ENCODE results near the gene DACH1.

DACH1 gene

GRCh38 chr13:71702253-71702652 is 164.8 kb downstream of the DACH1 start:
- Mint-ChIP-seq H3K9me3 (peaks cover 5% of the 10 kb centered on the region), H3K27me3 (no peaks in the 10 kb centered on the region), H3K27ac (ENCODE audit: low read depth) (no peak overlapping the region), H3K4me3 (no peak overlapping the region), H3K4me1 (no peaks in the 10 kb centered on the region), H3K36me3 (ENCODE audit: insufficient read depth) (no peaks in the 10 kb centered on the region)
- DNase-seq (ENCODE audit: low spot score in 2 of 2) (no peak), ATAC-seq (replicated peaks; ENCODE audit: extremely low read depth, poor library complexity, severe bottlenecking) (no peak)

DNA sequence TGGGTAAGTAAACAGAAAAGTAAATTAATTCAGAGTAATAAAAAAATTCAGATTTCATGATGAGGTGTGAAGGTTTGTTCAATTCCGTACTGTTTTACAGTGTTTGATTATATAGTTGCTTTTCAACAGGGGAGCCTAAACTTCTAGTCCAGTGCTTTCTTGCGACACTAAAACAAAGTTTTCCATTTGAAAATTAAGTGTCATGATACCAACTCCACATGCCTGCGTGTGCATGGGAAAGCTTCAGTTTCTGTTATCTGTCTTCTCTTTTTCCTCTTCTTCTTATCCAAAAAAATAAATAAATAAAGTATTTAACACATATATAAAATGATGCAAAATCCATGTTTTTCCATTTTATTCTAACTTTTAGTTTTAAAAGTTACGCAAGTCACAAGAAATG is 165.3 kb downstream of the DACH1 start:
- no peaks in the 10 kb centered on the region for H3K27me3 Mint-ChIP-seq
- H3K9me3 Mint-ChIP-seq, result peaks cover 9% of the 10 kb centered on the region
- ATAC-seq (replicated peaks; ENCODE audit: extremely low read depth, poor library complexity, severe bottlenecking) (no peak), DNase-seq (ENCODE audit: low spot score in 2 of 2) (no peak)
- no peaks in the 10 kb centered on the region for H3K4me1 Mint-ChIP-seq
- no peaks in the 10 kb centered on the region for H3K36me3 Mint-ChIP-seq (ENCODE audit: insufficient read depth)
- H3K27ac Mint-ChIP-seq (ENCODE audit: low read depth), result no peak overlapping the region
- H3K4me3 Mint-ChIP-seq, result no peak overlapping the region

- ATAC-seq (replicated peaks; ENCODE audit: extremely low read depth, poor library complexity, severe bottlenecking) (no peak), DNase-seq (ENCODE audit: low spot score in 2 of 2) (no peak)
- Mint-ChIP-seq H3K9me3 (peaks cover 10% of the 10 kb centered on the region), H3K27ac (ENCODE audit: low read depth) (no peak overlapping the region), H3K36me3 (ENCODE audit: insufficient read depth) (no peaks in the 10 kb centered on the region), H3K4me1 (no peaks in the 10 kb centered on the region), H3K4me3 (no peak overlapping the region), H3K27me3 (no peaks in the 10 kb centered on the region)
Measured at GRCh38 chr13:71699342-71699741, 167.7 kb downstream of the DACH1 start.

DNA sequence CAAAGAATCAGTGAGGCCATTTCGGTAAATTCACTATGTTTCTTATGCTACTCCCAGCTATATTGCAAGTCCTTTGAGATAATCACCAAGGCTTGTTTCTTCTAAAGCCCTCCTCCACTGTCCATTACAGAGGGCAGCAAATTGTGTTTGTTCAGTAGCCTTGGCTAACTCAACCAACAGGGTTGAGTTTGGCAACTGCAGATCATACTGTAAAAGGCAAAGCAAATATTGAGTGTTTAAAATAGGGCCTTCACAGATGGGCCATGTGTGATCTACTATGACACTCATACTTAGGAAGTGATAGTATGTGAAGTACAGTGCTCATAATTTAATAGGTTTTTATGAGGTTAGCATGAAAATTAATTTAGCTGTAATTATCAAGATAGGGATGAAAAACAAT is 171.3 kb downstream of the DACH1 start:
- Mint-ChIP-seq H3K27me3 (no peaks in the 10 kb centered on the region), H3K4me3 (no peak overlapping the region), H3K4me1 (no peaks in the 10 kb centered on the region), H3K9me3 (peaks cover 12% of the 10 kb centered on the region), H3K36me3 (ENCODE audit: insufficient read depth) (no peaks in the 10 kb centered on the region), H3K27ac (ENCODE audit: low read depth) (no peak overlapping the region)
- ATAC-seq (replicated peaks; ENCODE audit: extremely low read depth, poor library complexity, severe bottlenecking), result no peak
- no peak for DNase-seq (ENCODE audit: low spot score in 2 of 2)

DNA sequence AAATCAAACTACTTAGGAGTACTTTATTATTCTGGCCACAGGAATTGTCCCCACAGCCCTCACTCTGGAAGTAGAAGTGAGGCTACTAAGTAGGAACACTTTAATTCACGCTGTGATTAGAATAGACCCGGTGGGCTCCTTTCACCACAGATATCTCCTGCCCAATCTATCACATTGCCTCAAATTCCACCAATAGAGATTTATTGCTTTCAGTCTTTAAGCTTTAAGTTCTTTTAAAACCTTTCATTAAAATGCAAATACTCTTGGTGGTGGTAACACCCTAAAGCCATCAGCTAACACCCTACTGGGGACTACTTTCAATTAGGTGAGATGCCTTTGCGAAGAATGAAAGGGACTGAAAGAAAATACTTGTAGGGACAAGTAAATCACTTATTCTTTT is 181.9 kb downstream of the DACH1 start:
- H3K4me1 Mint-ChIP-seq, result no peaks in the 10 kb centered on the region
- H3K27ac Mint-ChIP-seq (ENCODE audit: low read depth), result no peak overlapping the region
- H3K4me3 Mint-ChIP-seq, result no peak overlapping the region
- H3K36me3 Mint-ChIP-seq (ENCODE audit: insufficient read depth), result no peaks in the 10 kb centered on the region
- no peak for ATAC-seq (replicated peaks; ENCODE audit: extremely low read depth, poor library complexity, severe bottlenecking)
- no peaks in the 10 kb centered on the region for H3K27me3 Mint-ChIP-seq
- H3K9me3 Mint-ChIP-seq, result peaks cover 13% of the 10 kb centered on the region
- DNase-seq (ENCODE audit: low spot score in 2 of 2), result no peak

DNA sequence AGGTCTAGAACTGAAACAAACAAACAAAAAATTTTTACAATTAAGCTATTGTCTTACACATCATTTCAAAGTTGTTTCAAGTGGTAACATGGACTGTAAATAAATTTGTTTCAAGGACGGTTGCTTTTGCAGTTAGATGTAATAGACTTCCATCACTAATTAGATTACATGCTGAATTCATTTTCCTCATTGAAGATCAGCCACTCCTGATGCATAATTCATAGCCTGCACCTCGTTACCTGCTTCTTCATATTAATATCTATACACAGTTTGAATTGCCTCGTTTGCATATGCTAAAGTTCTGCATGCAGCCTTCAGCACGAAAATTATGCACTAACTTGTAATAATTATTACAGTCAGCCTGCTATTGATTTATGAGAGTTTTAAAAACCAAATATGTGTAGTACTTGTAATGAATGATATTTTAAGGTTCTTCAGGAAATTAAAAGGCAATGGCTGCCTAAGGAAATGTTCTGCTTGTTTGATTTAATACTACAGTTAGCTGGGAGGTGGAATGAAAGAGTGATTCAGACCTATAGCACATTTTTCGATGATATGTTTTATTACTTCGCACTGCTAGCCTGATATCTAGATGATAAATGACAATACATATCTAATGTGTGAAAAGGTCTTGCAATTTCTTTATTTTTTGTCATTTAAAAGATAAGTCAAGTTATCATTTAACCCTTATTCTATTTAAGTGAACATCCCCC is 184.9 kb downstream of the DACH1 start:
- ATAC-seq (replicated peaks; ENCODE audit: extremely low read depth, poor library complexity, severe bottlenecking), result no peak
- no peak for DNase-seq (ENCODE audit: low spot score in 2 of 2)
- Mint-ChIP-seq H3K4me1 (no peaks in the 10 kb centered on the region), H3K36me3 (ENCODE audit: insufficient read depth) (no peaks in the 10 kb centered on the region), H3K27ac (ENCODE audit: low read depth) (no peak overlapping the region), H3K4me3 (no peak overlapping the region), H3K27me3 (no peaks in the 10 kb centered on the region), H3K9me3 (peaks cover 17% of the 10 kb centered on the region)

- Mint-ChIP-seq H3K9me3 (peaks cover 4% of the 10 kb centered on the region), H3K27me3 (no peaks in the 10 kb centered on the region), H3K36me3 (ENCODE audit: insufficient read depth) (no peaks in the 10 kb centered on the region), H3K4me1 (no peaks in the 10 kb centered on the region), H3K4me3 (no peak overlapping the region), H3K27ac (ENCODE audit: low read depth) (no peak overlapping the region)
- ATAC-seq (replicated peaks; ENCODE audit: extremely low read depth, poor library complexity, severe bottlenecking) (no peak), DNase-seq (ENCODE audit: low spot score in 2 of 2) (no peak)
Measured at GRCh38 chr13:71677124-71677523, 189.9 kb downstream of the DACH1 start.

GRCh38 chr13:71672512-71672911 is 194.5 kb downstream of the DACH1 start:
- H3K27me3 Mint-ChIP-seq, result no peaks in the 10 kb centered on the region
- DNase-seq (ENCODE audit: low spot score in 2 of 2) (no peak), ATAC-seq (replicated peaks; ENCODE audit: extremely low read depth, poor library complexity, severe bottlenecking) (no peak)
- H3K4me1 Mint-ChIP-seq, result no peaks in the 10 kb centered on the region
- H3K36me3 Mint-ChIP-seq (ENCODE audit: insufficient read depth), result no peaks in the 10 kb centered on the region
- H3K27ac Mint-ChIP-seq (ENCODE audit: low read depth), result no peak overlapping the region
- no peak overlapping the region for H3K4me3 Mint-ChIP-seq
- no peaks in the 10 kb centered on the region for H3K9me3 Mint-ChIP-seq

DNA sequence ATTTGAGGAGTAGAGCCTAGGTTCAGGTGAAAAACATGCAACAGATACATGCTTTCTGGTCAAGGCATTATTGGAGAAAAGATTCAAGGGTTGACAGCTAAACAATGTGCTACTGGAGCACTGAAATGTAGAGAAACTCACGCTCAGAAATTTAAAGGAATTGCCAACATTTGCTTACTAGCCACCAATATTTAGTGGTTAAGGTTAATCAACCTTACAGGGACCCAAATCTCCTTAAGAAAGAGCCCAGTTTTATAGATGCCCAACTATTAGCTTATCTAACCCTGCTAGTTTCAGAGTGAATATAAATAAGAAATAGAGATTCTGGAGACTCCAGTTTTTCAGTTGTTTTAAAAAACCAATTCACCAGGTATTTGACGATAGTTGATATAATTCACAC is 203.6 kb downstream of the DACH1 start:
- no peaks in the 10 kb centered on the region for H3K4me1 Mint-ChIP-seq
- H3K27ac Mint-ChIP-seq (ENCODE audit: low read depth), result no peak overlapping the region
- H3K36me3 Mint-ChIP-seq (ENCODE audit: insufficient read depth), result no peaks in the 10 kb centered on the region
- ATAC-seq (replicated peaks; ENCODE audit: extremely low read depth, poor library complexity, severe bottlenecking) (no peak), DNase-seq (ENCODE audit: low spot score in 2 of 2) (no peak)
- H3K4me3 Mint-ChIP-seq, result no peak overlapping the region
- no peaks in the 10 kb centered on the region for H3K27me3 Mint-ChIP-seq
- no peaks in the 10 kb centered on the region for H3K9me3 Mint-ChIP-seq

DNA sequence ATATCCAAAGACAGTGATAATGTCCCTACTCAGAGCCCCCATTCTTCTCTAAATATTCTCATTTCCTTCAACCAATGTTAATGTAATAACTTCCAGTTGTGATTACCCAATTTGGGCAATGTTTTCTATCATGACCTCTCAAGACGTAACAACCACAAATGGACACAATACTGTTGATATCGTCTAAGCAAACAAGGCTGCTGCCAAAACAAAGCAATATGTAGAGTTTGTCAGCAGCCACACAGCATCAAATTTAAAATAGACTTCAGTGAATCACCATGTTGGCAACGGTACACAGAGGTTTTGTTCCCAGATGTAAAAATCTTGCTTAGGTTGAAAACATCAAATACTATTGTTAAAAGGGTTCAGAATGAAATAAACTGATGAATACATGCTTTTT is 205.1 kb downstream of the DACH1 start:
- no peaks in the 10 kb centered on the region for H3K27me3 Mint-ChIP-seq
- H3K4me1 Mint-ChIP-seq, result no peaks in the 10 kb centered on the region
- H3K27ac Mint-ChIP-seq (ENCODE audit: low read depth), result no peak overlapping the region
- DNase-seq (ENCODE audit: low spot score in 2 of 2) (no peak), ATAC-seq (replicated peaks; ENCODE audit: extremely low read depth, poor library complexity, severe bottlenecking) (no peak)
- H3K36me3 Mint-ChIP-seq (ENCODE audit: insufficient read depth), result no peaks in the 10 kb centered on the region
- no peak overlapping the region for H3K4me3 Mint-ChIP-seq
- no peaks in the 10 kb centered on the region for H3K9me3 Mint-ChIP-seq

- no peaks in the 10 kb centered on the region for H3K36me3 Mint-ChIP-seq (ENCODE audit: insufficient read depth)
- H3K9me3 Mint-ChIP-seq, result peaks cover 4% of the 10 kb centered on the region
- no peak for ATAC-seq (replicated peaks; ENCODE audit: extremely low read depth, poor library complexity, severe bottlenecking)
- no peak overlapping the region for H3K4me3 Mint-ChIP-seq
- no peak overlapping the region for H3K27ac Mint-ChIP-seq (ENCODE audit: low read depth)
- H3K27me3 Mint-ChIP-seq, result no peaks in the 10 kb centered on the region
- no peak for DNase-seq (ENCODE audit: low spot score in 2 of 2)
- no peaks in the 10 kb centered on the region for H3K4me1 Mint-ChIP-seq
Measured at GRCh38 chr13:71659404-71659803, 207.6 kb downstream of the DACH1 start.

DNA sequence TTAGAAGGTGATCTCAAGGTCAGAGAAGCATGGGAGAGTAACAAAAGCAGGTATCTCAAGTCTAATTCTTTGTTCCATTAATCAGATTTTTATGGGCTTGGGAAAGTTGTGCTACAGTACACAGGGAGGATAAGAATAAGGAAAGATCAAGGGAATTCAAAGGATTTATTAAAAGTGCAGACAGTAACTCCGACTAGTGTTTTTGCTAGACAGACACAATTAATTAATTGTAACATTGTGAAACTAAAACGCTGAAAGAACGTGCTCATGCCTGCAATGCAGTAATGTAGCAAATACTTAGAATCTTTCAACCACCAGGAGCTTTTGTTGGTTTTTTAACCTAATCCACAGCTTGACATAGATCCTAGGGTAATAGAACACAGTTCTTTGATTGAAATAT is 221.5 kb downstream of the DACH1 start:
- peaks cover 23% of the 10 kb centered on the region for H3K9me3 Mint-ChIP-seq
- no peak overlapping the region for H3K4me3 Mint-ChIP-seq
- H3K4me1 Mint-ChIP-seq, result no peaks in the 10 kb centered on the region
- no peak overlapping the region for H3K27ac Mint-ChIP-seq (ENCODE audit: low read depth)
- H3K27me3 Mint-ChIP-seq, result no peaks in the 10 kb centered on the region
- ATAC-seq (replicated peaks; ENCODE audit: extremely low read depth, poor library complexity, severe bottlenecking) (no peak), DNase-seq (ENCODE audit: low spot score in 2 of 2) (no peak)
- H3K36me3 Mint-ChIP-seq (ENCODE audit: insufficient read depth), result no peaks in the 10 kb centered on the region

DNA sequence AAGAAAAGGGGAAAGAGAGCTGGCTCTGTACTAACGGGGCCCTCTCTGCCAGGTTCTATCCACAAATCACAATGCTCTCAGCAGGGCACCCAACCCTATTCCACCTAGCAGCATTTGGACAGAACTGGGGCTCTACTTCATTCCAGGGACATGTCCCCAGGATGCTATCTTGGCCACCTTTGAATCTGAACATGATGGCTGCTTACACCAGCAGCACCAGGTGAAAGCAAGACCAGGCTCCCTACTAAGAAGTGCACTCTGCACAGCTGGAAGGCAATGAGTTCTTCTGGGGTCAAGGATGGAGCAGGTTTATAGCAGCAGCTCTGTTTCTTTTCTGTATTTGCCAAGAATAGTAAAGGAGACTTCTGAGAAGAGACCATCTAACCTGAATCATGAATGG is 222.4 kb downstream of the DACH1 start:
- ATAC-seq (replicated peaks; ENCODE audit: extremely low read depth, poor library complexity, severe bottlenecking), result no peak
- Mint-ChIP-seq H3K27ac (ENCODE audit: low read depth) (no peak overlapping the region), H3K9me3 (peaks cover 23% of the 10 kb centered on the region), H3K4me1 (no peaks in the 10 kb centered on the region), H3K36me3 (ENCODE audit: insufficient read depth) (no peaks in the 10 kb centered on the region), H3K27me3 (no peaks in the 10 kb centered on the region), H3K4me3 (no peak overlapping the region)
- no peak for DNase-seq (ENCODE audit: low spot score in 2 of 2)

DNA sequence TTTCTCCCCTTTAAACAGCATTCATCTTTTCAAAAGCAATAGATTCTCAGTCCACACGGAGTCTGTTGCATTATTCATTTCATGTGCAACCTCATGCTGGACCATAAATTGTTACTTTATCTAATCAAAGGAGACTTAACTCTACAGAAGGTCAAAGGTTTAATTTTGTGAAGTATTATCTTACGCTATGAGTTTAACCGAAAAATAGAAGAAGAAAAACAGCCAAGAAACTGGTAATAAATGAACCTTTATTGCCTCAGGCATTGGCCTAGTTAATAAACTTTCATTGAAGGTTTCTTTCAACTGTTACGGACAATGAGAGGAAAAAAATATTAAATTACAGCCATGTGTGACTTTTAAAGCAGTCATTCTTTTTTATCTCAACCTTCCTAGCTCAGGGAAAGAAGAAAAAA is 223.6 kb downstream of the DACH1 start:
- Mint-ChIP-seq H3K36me3 (ENCODE audit: insufficient read depth) (no peaks in the 10 kb centered on the region), H3K27me3 (no peaks in the 10 kb centered on the region), H3K4me3 (no peak overlapping the region), H3K27ac (ENCODE audit: low read depth) (no peak overlapping the region), H3K4me1 (no peaks in the 10 kb centered on the region), H3K9me3 (peaks cover 23% of the 10 kb centered on the region)
- DNase-seq (ENCODE audit: low spot score in 2 of 2) (no peak), ATAC-seq (replicated peaks; ENCODE audit: extremely low read depth, poor library complexity, severe bottlenecking) (no peak)
